ENCODE measurements around the gene NTRK3.

The NTRK3 gene

GRCh38 chr15:88256279-88257230 is at the start of gene NTRK3:
NTRK3 (minus strand) TSS chr15:88256739; CDS start chr15:88256153, 586 bp downstream.
- DNase-seq: peak; percentile 6

GRCh38 chr15:88303395-88303794 is 46.9 kb upstream of the NTRK3 start:
- no peak for DNase-seq

- DNase-seq: no peak
Observed at GRCh38 chr15:88302373-88302772, 45.8 kb upstream of the NTRK3 start.

GRCh38 chr15:88301311-88301710 is 44.8 kb upstream of the NTRK3 start:
- no peak for DNase-seq

- no peak for DNase-seq
Observed at GRCh38 chr15:88300861-88301260, 44.3 kb upstream of the NTRK3 start.

GRCh38 chr15:88300089-88300488 is 43.5 kb upstream of the NTRK3 start:
- no peak for DNase-seq

- no peak for DNase-seq
Observed at GRCh38 chr15:88299497-88299896, 43.0 kb upstream of the NTRK3 start.

GRCh38 chr15:88288661-88289060 is 32.1 kb upstream of the NTRK3 start:
- DNase-seq: no peak

GRCh38 chr15:88288206-88288605 is 31.7 kb upstream of the NTRK3 start:
- no peak for DNase-seq

GRCh38 chr15:88284318-88284998 is 27.9 kb upstream of the NTRK3 start:
- DNase-seq: no peak

GRCh38 chr15:88282614-88283013 is 26.1 kb upstream of the NTRK3 start:
- no peak for DNase-seq

- DNase-seq: no peak
Observed at GRCh38 chr15:88276821-88277410, 20.4 kb upstream of the NTRK3 start.

- no peak for DNase-seq
Observed at GRCh38 chr15:88275804-88276203, 19.3 kb upstream of the NTRK3 start.

- DNase-seq: peak; percentile 54
Observed at GRCh38 chr15:88274553-88275460, 18.3 kb upstream of the NTRK3 start.

GRCh38 chr15:88272421-88272820 is 15.9 kb upstream of the NTRK3 start:
- DNase-seq: no peak

GRCh38 chr15:88269356-88270062 is 13.0 kb upstream of the NTRK3 start:
- no peak for DNase-seq

GRCh38 chr15:88267720-88268119 is 11.2 kb upstream of the NTRK3 start:
- DNase-seq: no peak

GRCh38 chr15:88266170-88266569 is 9.6 kb upstream of the NTRK3 start:
- no peak for DNase-seq

GRCh38 chr15:88264622-88265021 is 8.1 kb upstream of the NTRK3 start:
- DNase-seq: no peak

- DNase-seq: no peak
Observed at GRCh38 chr15:88262064-88262463, 5.5 kb upstream of the NTRK3 start.

- no peak for DNase-seq
Observed at GRCh38 chr15:88258093-88258641, 1.6 kb upstream of the NTRK3 start.
